HepG2 (cell line): ENCODE data around the gene TRAPPC4. TPM values are rescaled to one million over a fixed set of nuclear protein-coding genes. Genes with fewer than 3 reads are reported as not detected.

Experiments
- ARHGAP35 ChIP-seq: sonication (generic); formaldehyde crosslinking; IDR thresholded peaks from 2 replicates; pipeline ENCODE4 v1.9.0; 2022; ENCODE audit warnings: mild to moderate bottlenecking, inconsistent platforms, moderate library complexity, missing genetic modification reagents, borderline replicate concordance
- E2F1 ChIP-seq: sonication (generic); formaldehyde crosslinking; IDR thresholded peaks from 2 replicates; pipeline ENCODE4 v1.5.0; 2020; ENCODE audit warnings: missing genetic modification reagents
- GMEB1 ChIP-seq: sonication (generic); formaldehyde crosslinking; IDR thresholded peaks from 2 replicates; pipeline ENCODE4 v1.5.1; 2020; ENCODE audit warnings: missing genetic modification reagents, mild to moderate bottlenecking, borderline replicate concordance
- IRF1 ChIP-seq: sonication (generic); formaldehyde crosslinking; IDR thresholded peaks from 2 replicates; pipeline ENCODE4 v1.4.0; 2020; ENCODE audit warnings: low read depth, mild to moderate bottlenecking, missing genetic modification reagents
- KMT2A ChIP-seq: sonication (generic); formaldehyde crosslinking; IDR thresholded peaks from 2 replicates; pipeline ENCODE4 v1.4.0; 2020; ENCODE audit warnings: missing genetic modification reagents
- LCORL ChIP-seq, 2 experiments: fragments of 450-650 bp in 1 of 2; sonication (generic) in 1 of 2; formaldehyde crosslinking in 1 of 2; IDR thresholded peaks; 2 replicates each; pipeline versions ENCODE4 v1.5.0 to v1.6.1; 2017 to 2020; ENCODE audit warnings: antibody characterized with exemption in 1 of 2, missing genetic modification reagents in 1 of 2
- MNT ChIP-seq: fragments of 450-650 bp; IDR thresholded peaks from 2 replicates; pipeline ENCODE4 v1.6.1; 2016
- RBAK ChIP-seq: sonication (generic); formaldehyde crosslinking; IDR thresholded peaks from 2 replicates; pipeline ENCODE4 v1.5.1; 2020; ENCODE audit warnings: mild to moderate bottlenecking, missing genetic modification reagents
- RFX1 ChIP-seq: fragments of 450-650 bp; IDR thresholded peaks from 2 replicates; pipeline ENCODE4 v1.6.1; 2017
- STAT6 ChIP-seq: sonication (generic); formaldehyde crosslinking; IDR thresholded peaks from 2 replicates; pipeline ENCODE4 v1.4.0; 2020; ENCODE audit warnings: missing genetic modification reagents, mild to moderate bottlenecking, borderline replicate concordance
- TBX2 ChIP-seq: sonication (generic); formaldehyde crosslinking; IDR thresholded peaks from 2 replicates; pipeline ENCODE4 v1.5.0; 2020; ENCODE audit warnings: missing genetic modification reagents, mild to moderate bottlenecking, borderline replicate concordance
- XBP1 ChIP-seq: sonication (generic); formaldehyde crosslinking; IDR thresholded peaks from 2 replicates; pipeline ENCODE4 v1.5.0; 2020; ENCODE audit warnings: missing genetic modification reagents
- ZFP41 ChIP-seq: sonication (generic); formaldehyde crosslinking; IDR thresholded peaks from 2 replicates; pipeline ENCODE4 v1.4.0; 2020; ENCODE audit warnings: mild to moderate bottlenecking, missing genetic modification reagents, borderline replicate concordance
- ZNF17 ChIP-seq: sonication (generic); formaldehyde crosslinking; IDR thresholded peaks from 2 replicates; pipeline ENCODE4 v1.5.0; 2020; ENCODE audit warnings: mild to moderate bottlenecking, missing genetic modification reagents
- ZNF446 ChIP-seq: sonication (generic); formaldehyde crosslinking; IDR thresholded peaks from 2 replicates; pipeline ENCODE4 v1.5.0; 2020; ENCODE audit warnings: mild to moderate bottlenecking, missing genetic modification reagents
- ZNF614 ChIP-seq: IDR thresholded peaks from 2 replicates; pipeline ENCODE4 v1.6.1; 2018; ENCODE audit warnings: missing biosample characterization, missing genetic modification reagents, inconsistent platforms, borderline replicate concordance
- ZNF740 ChIP-seq: sonication (generic); formaldehyde crosslinking; IDR thresholded peaks from 2 replicates; pipeline ENCODE4 v1.4.0; 2020; ENCODE audit warnings: missing genetic modification reagents
- ZNF816 ChIP-seq: sonication (generic); formaldehyde crosslinking; IDR thresholded peaks from 2 replicates; pipeline ENCODE4 v1.8.0; 2022; ENCODE audit warnings: missing genetic modification reagents, mild to moderate bottlenecking, borderline replicate concordance
- ZNF839 ChIP-seq: sonication (generic); formaldehyde crosslinking; IDR thresholded peaks from 2 replicates; pipeline ENCODE4 v1.4.0; 2020; ENCODE audit warnings: missing genetic modification reagents, mild to moderate bottlenecking, borderline replicate concordance
- ZSCAN12 ChIP-seq: sonication (generic); formaldehyde crosslinking; IDR thresholded peaks from 2 replicates; pipeline ENCODE4 v1.9.0; 2021; ENCODE audit warnings: mild to moderate bottlenecking, missing genetic modification reagents
- polyA plus RNA-seq, 8 experiments: library from polyadenylated mRNA; depleted of rRNA in 3 of 8; stranded (reverse) in 7 of 8; unstranded in 1 of 8; fragments of >200 nt; fragmentation: Illumina TruSeq in 4 of 8; extraction: Trizol in 4 of 8; gene quantifications; 2 replicates each; pipeline versions ENCODE4 v1.2.1 to v1.2.3, GENCODE V29; 2011 to 2016; ENCODE audit warnings: low read depth in 4 of 8, missing spikeins in 1 of 8, mixed read lengths in 1 of 8; ENCODE audit not compliant: insufficient read depth in 1 of 8
- total RNA-seq, 5 experiments: library from RNA; depleted of rRNA; stranded (reverse); fragments of >200 nt; fragmentation: Illumina TruSeq; extraction: Trizol; gene quantifications; 2 replicates each; pipeline ENCODE4 v1.2.3, GENCODE V29; 2016; ENCODE audit warnings: low read depth in 1 of 5

The TRAPPC4 gene
- total and polyA plus RNA-seq, 2 of the 13 experiments (the other 11 are each of a cell fraction or from before 2014, with no cell fraction given) = 97.4 to 140 TPM

- TF ChIP-seq MNT (no peak; the same call in 1 of the 2 replicates), RBAK (CRISPR knock-in tag) (no peak), E2F1 (CRISPR knock-in tag) (no peak; the same call in 1 of the 2 replicates), XBP1 (no peak), RFX1 (no peak), ZSCAN12 (no peak), ZNF816 (CRISPR knock-in tag) (peak; percentile 78), IRF1 (no peak), STAT6 (CRISPR knock-in tag) (peak; percentile 94), ZNF740 (CRISPR knock-in tag) (no peak), ZNF614 (CRISPR knock-in tag) (peak; percentile 33; the same call in 1 of the 2 replicates), TBX2 (CRISPR knock-in tag) (no peak; the same call in 1 of the 2 replicates), KMT2A (CRISPR knock-in tag) (peak; percentile 79), ZNF17 (CRISPR knock-in tag) (no peak), LCORL (IDR thresholded peaks at IDR 0.05) (peak; percentile 29; the same call in 1 of the 2 replicates), LCORL (CRISPR knock-in tag; IDR thresholded peaks at IDR 0.05) (peak; percentile 30; the same call in 1 of the 2 replicates), GMEB1 (CRISPR knock-in tag) (peak; percentile 79), ZNF839 (peak; percentile 96), ZNF446 (CRISPR knock-in tag) (0 out of 2 replicates have a peak, but pooled peaks have one; percentile 47), ZFP41 (0 out of 2 replicates have a peak, but pooled peaks have one; percentile 42), ARHGAP35 (CRISPR knock-in tag) (no peak)
These were observed at the start of gene TRAPPC4, which contains the start of gene RPS25 (continued) for GRCh38 chr11:119018074-119018938.
